HG03159 (cell line): Measurements from ENCODE around the gene MAMDC2.
"Not testable (repeated sequence)": the region's sequence is repeated elsewhere in the genome, so short reads cannot be mapped to it uniquely, and the experiment has no call there.

Experiments used
- ATAC-seq: cut with Tn5 transposase; IDR thresholded peaks from one replicate; pipeline ENCODE4 v1.9.1; 2021; ENCODE audit warnings: mild to moderate bottlenecking, moderate library complexity; ENCODE audit not compliant: unreplicated experiment

MAMDC2 gene

GRCh38 chr9:70170151-70170790 is 126.6 kb downstream of the MAMDC2 start:
- no peak for ATAC-seq

GRCh38 chr9:70172532-70172931 is 128.9 kb downstream of the MAMDC2 start:
- no peak for ATAC-seq

- no peak for ATAC-seq
Observed at GRCh38 chr9:70177121-70177520, 133.5 kb downstream of the MAMDC2 start.

GRCh38 chr9:70192707-70193106 is 149.1 kb downstream of the MAMDC2 start:
- ATAC-seq, result no peak

GRCh38 chr9:70195456-70195855 is 151.8 kb downstream of the MAMDC2 start:
- no peak for ATAC-seq

GRCh38 chr9:70197216-70198044 is 153.8 kb downstream of the MAMDC2 start:
- no peak for ATAC-seq

- not testable (repeated sequence) for ATAC-seq
Observed at GRCh38 chr9:70204743-70205142, 161.1 kb downstream of the MAMDC2 start.

- ATAC-seq, result no peak
Observed at GRCh38 chr9:70205366-70206020, 161.8 kb downstream of the MAMDC2 start.

- ATAC-seq, result no peak
Observed at GRCh38 chr9:70217029-70217428, 173.4 kb downstream of the MAMDC2 start.

GRCh38 chr9:70218767-70219166 is 175.1 kb downstream of the MAMDC2 start:
- ATAC-seq, result no peak

- no peak for ATAC-seq
Observed at GRCh38 chr9:70220216-70220615, 176.6 kb downstream of the MAMDC2 start.

- ATAC-seq, result no peak
Observed at GRCh38 chr9:70222354-70222753, 178.7 kb downstream of the MAMDC2 start.

GRCh38 chr9:70228118-70228517 is 184.5 kb downstream of the MAMDC2 start:
- no peak for ATAC-seq

- ATAC-seq, result no peak
Observed at GRCh38 chr9:70228611-70229010, 185.0 kb downstream of the MAMDC2 start.

GRCh38 chr9:70229026-70229425 is 185.4 kb downstream of the MAMDC2 start:
- no peak for ATAC-seq

GRCh38 chr9:70229579-70229978 is 185.9 kb downstream of the MAMDC2 start:
- no peak for ATAC-seq

GRCh38 chr9:70232476-70232875 is 188.8 kb downstream of the MAMDC2 start:
- ATAC-seq, result no peak

- not testable (repeated sequence) for ATAC-seq
Observed at GRCh38 chr9:70234208-70234607, 190.6 kb downstream of the MAMDC2 start.

- not testable (repeated sequence) for ATAC-seq
Observed at GRCh38 chr9:70245952-70246351, 202.3 kb downstream of the MAMDC2 start.

- no peak for ATAC-seq
Observed at GRCh38 chr9:70250221-70250620, 206.6 kb downstream of the MAMDC2 start.

GRCh38 chr9:70255486-70255885 is 211.8 kb downstream of the MAMDC2 start:
- ATAC-seq, result no peak

GRCh38 chr9:70256123-70256551 is 212.5 kb downstream of the MAMDC2 start:
- no peak for ATAC-seq
